IMR-90 (cell line): Measurements from ENCODE around the gene SPATA18. TPM values are rescaled to one million over a fixed set of nuclear protein-coding genes. Genes with fewer than 3 reads are reported as not detected.

ENCODE experiments used
- ATAC-seq: fragments of 200-7000 bp; cut with Tn5 transposase; 2 replicates; pipeline ENCODE4 v1.9.1; 2020; ENCODE audit warnings: low read depth, mild to moderate bottlenecking, moderate library complexity
- BruUV-seq: library from RNA; stranded (reverse); fragments of 400-500 nt; replicated peaks from 2 replicates; lab custom pipeline; 2021; lab: Mats Ljungman, UMichigan
- CTCF ChIA-PET: fragments of 300-600 bp; formaldehyde crosslinking; extraction: SDS; loops from one replicate; lab custom pipeline; 2021; ENCODE audit warnings: antibody characterized with exemption; lab: Yijun Ruan, JAX
- POLR2A ChIA-PET: fragments of 300-600 bp; sonication (Branson Sonifier 250); formaldehyde crosslinking; loops from one replicate; lab custom pipeline; 2022; ENCODE audit warnings: antibody characterized with exemption; ENCODE audit not compliant: unreplicated experiment; lab: Charles Lee
- DNase-seq: peaks from one replicate; pipeline ENCODE4 v3.0.0; 2013
- H2AFZ ChIP-seq: replicated peaks from 2 replicates; pipeline ENCODE3; 2013; ENCODE audit warnings: low read length, mild to moderate bottlenecking; ENCODE audit not compliant: poor library complexity
- H2AK5ac ChIP-seq: 2 replicates; pipeline ENCODE4 v1.6.1; 2013; ENCODE audit warnings: low read depth, low read length, inconsistent platforms
- H2AK9ac ChIP-seq: replicated peaks from 2 replicates; pipeline ENCODE3; 2013; ENCODE audit warnings: mild to moderate bottlenecking, low read depth, low read length, moderate library complexity; ENCODE audit not compliant: poor library complexity
- H2BK120ac ChIP-seq: 2 replicates; pipeline ENCODE4 v1.6.1; 2013; ENCODE audit warnings: low read depth, low read length, inconsistent platforms
- H2BK15ac ChIP-seq: 3 replicates; pipeline ENCODE4 v1.6.1; 2013; ENCODE audit warnings: low read depth, low read length, inconsistent platforms
- H2BK20ac ChIP-seq: 2 replicates; pipeline ENCODE4 v1.6.1; 2013; ENCODE audit warnings: low read depth, mild to moderate bottlenecking, inconsistent platforms, low read length, moderate library complexity
- H2BK5ac ChIP-seq: 2 replicates; pipeline ENCODE4 v1.6.1; 2013; ENCODE audit warnings: mild to moderate bottlenecking, low read depth, low read length, inconsistent platforms; ENCODE audit not compliant: poor library complexity, severe bottlenecking
- H3K14ac ChIP-seq: replicated peaks from 2 replicates; pipeline ENCODE4 v1.6.1; 2013; ENCODE audit warnings: low read depth, low read length, inconsistent platforms
- H3K18ac ChIP-seq: 2 replicates; pipeline ENCODE4 v1.6.1; 2013; ENCODE audit warnings: low read depth, low read length, control low read depth
- H3K23ac ChIP-seq: 2 replicates; pipeline ENCODE4 v1.6.1; 2013; ENCODE audit warnings: low read depth, low read length, inconsistent platforms
- H3K27ac ChIP-seq: 2 replicates; pipeline ENCODE4 v1.5.1; 2013; ENCODE audit warnings: mild to moderate bottlenecking, control low read depth, low read length; ENCODE audit not compliant: insufficient read depth
- H3K27me3 ChIP-seq: 2 replicates; pipeline ENCODE4 v1.6.1; 2013; ENCODE audit warnings: low read length; ENCODE audit not compliant: control insufficient read depth, insufficient read depth
- H3K36me3 ChIP-seq: 2 replicates; pipeline ENCODE4 v1.6.1; 2013; ENCODE audit warnings: low read length, mixed read lengths; ENCODE audit not compliant: control insufficient read depth, insufficient read depth
- H3K4ac ChIP-seq: 2 replicates; pipeline ENCODE4 v1.6.1; 2013; ENCODE audit warnings: low read depth, low read length, inconsistent platforms
- H3K4me1 ChIP-seq: 2 replicates; pipeline ENCODE4 v1.6.1; 2013; ENCODE audit warnings: low read length, mixed read lengths; ENCODE audit not compliant: control insufficient read depth, insufficient read depth
- H3K4me2 ChIP-seq: 2 replicates; pipeline ENCODE4 v1.6.1; 2013; ENCODE audit warnings: low read depth, mild to moderate bottlenecking, control low read depth, low read length, moderate library complexity
- H3K4me3 ChIP-seq: 2 replicates; pipeline ENCODE4 v1.5.1; 2013; ENCODE audit warnings: low read depth, mild to moderate bottlenecking, control low read depth, low read length, moderate library complexity; ENCODE audit not compliant: insufficient read depth
- H3K56ac ChIP-seq: 2 replicates; pipeline ENCODE4 v1.6.1; 2013; ENCODE audit warnings: low read length, inconsistent platforms; ENCODE audit not compliant: insufficient read depth; ENCODE audit errors: extremely low read depth
- H3K79me1 ChIP-seq, 2 experiments: 2 replicates each; pipeline ENCODE4 v1.6.1; 2013; ENCODE audit warnings: low read length in 2 of 2, inconsistent platforms in 1 of 2, low read depth in 1 of 2
- H3K9ac ChIP-seq: 2 replicates; pipeline ENCODE4 v1.6.1; 2013; ENCODE audit warnings: low read depth, low read length, control low read depth
- H3K9me1 ChIP-seq: 2 replicates; pipeline ENCODE4 v1.6.1; 2013; ENCODE audit warnings: low read length, inconsistent platforms; ENCODE audit not compliant: insufficient read depth
- H3K9me3 ChIP-seq: 2 replicates; pipeline ENCODE4 v1.6.1; 2013; ENCODE audit warnings: low read length; ENCODE audit not compliant: control insufficient read depth, insufficient read depth
- H4K20me1 ChIP-seq: 2 replicates; pipeline ENCODE4 v1.6.1; 2013; ENCODE audit warnings: low read length, inconsistent platforms; ENCODE audit not compliant: insufficient read depth
- H4K5ac ChIP-seq: 2 replicates; pipeline ENCODE4 v1.6.1; 2013; ENCODE audit warnings: mild to moderate bottlenecking, low read depth, low read length, control low read depth
- H4K8ac ChIP-seq, 2 experiments: 2 replicates each; pipeline ENCODE4 v1.6.1; 2013; ENCODE audit warnings: low read depth in 2 of 2, low read length in 2 of 2, control low read depth in 1 of 2, inconsistent platforms in 1 of 2
- H4K91ac ChIP-seq: 2 replicates; pipeline ENCODE4 v1.6.1; 2013; ENCODE audit warnings: low read depth, low read length, inconsistent platforms; ENCODE audit not compliant: insufficient read depth
- CHD1 ChIP-seq: IDR thresholded peaks from 2 replicates; pipeline ENCODE4 v1.6.1; 2012; ENCODE audit warnings: low read depth, low read length, improper control_type of control experiment
- CTCF ChIP-seq: conservative IDR thresholded peaks from 2 replicates; pipeline ENCODE4 v1.5.1; 2012; ENCODE audit warnings: mild to moderate bottlenecking, low read depth, low read length, improper control_type of control experiment
- ELK1 ChIP-seq: fragments of 150-350 bp; IDR thresholded peaks from 2 replicates; pipeline ENCODE4 v1.6.1; 2016; ENCODE audit warnings: low read depth, mild to moderate bottlenecking, low read length, moderate library complexity, borderline replicate concordance
- FOS ChIP-seq: fragments of 150-350 bp; IDR thresholded peaks from 2 replicates; pipeline ENCODE4 v1.6.1; 2016; ENCODE audit warnings: low read depth, low read length
- MAZ ChIP-seq: IDR thresholded peaks from 2 replicates; pipeline ENCODE4 v1.6.1; 2012; ENCODE audit warnings: low read depth, mild to moderate bottlenecking, low read length, improper control_type of control experiment, moderate library complexity, borderline replicate concordance
- NFE2L2 ChIP-seq: fragments of 150-350 bp; IDR thresholded peaks from 2 replicates; pipeline ENCODE4 v1.6.1; 2016; ENCODE audit warnings: low read depth, mild to moderate bottlenecking, low read length
- POLR2A ChIP-seq: IDR thresholded peaks from 2 replicates; pipeline ENCODE4 v1.6.1; 2012; ENCODE audit warnings: mild to moderate bottlenecking, low read depth, low read length
- RCOR1 ChIP-seq: IDR thresholded peaks from 2 replicates; pipeline ENCODE4 v1.6.1; 2012; ENCODE audit warnings: mild to moderate bottlenecking, low read length, improper control_type of control experiment; ENCODE audit not compliant: insufficient replicate concordance
- WGBS, 2 experiments: methylation state at CpG; one replicate each; pipeline versions ENCODE4 v1.1.5 to v1.1.7; 2013; ENCODE audit warnings: missing lambda C conversion rate in 2 of 2; ENCODE audit not compliant: insufficient read length in 1 of 2; ENCODE audit errors: extremely low coverage in 2 of 2; 5-methylcytosine and 5-hydroxymethylcytosine counted together
- dilution Hi-C: fragments of 300-500 bp; cut with HindIII; formaldehyde crosslinking; loops from one replicate; pipeline ENCODE4 v1.14.3; 2018; ENCODE audit warnings: low sequenced_read_pairs; ENCODE audit not compliant: unreplicated experiment
- in situ Hi-C: fragments of 300-500 bp; cut with MboI; formaldehyde crosslinking; loops from 3 replicates; pipeline ENCODE4 v1.14.3; 2019; ENCODE audit warnings: low sequenced_read_pairs, inconsistent platforms, mixed read lengths
- intact Hi-C: fragments of 100-400 bp; cut with micrococcal nuclease; formaldehyde crosslinking; loops from 2 replicates; pipeline ENCODE4 v1.10.0; 2022
- polyA plus RNA-seq, 3 experiments: library from polyadenylated mRNA; depleted of rRNA; stranded (reverse); fragments of >200 nt; gene quantifications; 2 replicates each; pipeline ENCODE4 v1.2.3, GENCODE V29; 2012; ENCODE audit warnings: low replicate concordance in 1 of 3
- total RNA-seq: library from RNA; depleted of rRNA; stranded (reverse); fragments of >200 nt; gene quantifications from 2 replicates; pipeline ENCODE4 v1.2.3, GENCODE V29; 2012

SPATA18 gene
- total and polyA plus RNA-seq, 2 of the 4 experiments (the other 2 are of a cell fraction) = 3.0 to 4.7 TPM

- Histone ChIP-seq H3K23ac (no peak overlapping the region), H3K27ac (no peak overlapping the region), H2BK5ac (no peak overlapping the region), H4K8ac (no peak overlapping the region), H2BK120ac (no peak overlapping the region), H3K9me1 (no peaks in the 10 kb centered on the region), H4K20me1 (no peaks in the 10 kb centered on the region), H2BK20ac (no peak overlapping the region), H4K5ac (no peak overlapping the region), H2AFZ (no peak overlapping the region), H3K79me1 (no peaks in the 10 kb centered on the region), H2AK9ac (no peak overlapping the region), H3K4ac (no peak overlapping the region), H3K56ac (no peak overlapping the region), H3K36me3 (no peaks in the 10 kb centered on the region), H3K4me1 (no peaks in the 10 kb centered on the region), H4K91ac (no peak overlapping the region), H3K9me3 (no peaks in the 10 kb centered on the region), H3K18ac (no peak overlapping the region), H3K27me3 (no peaks in the 10 kb centered on the region), H3K14ac (no peak overlapping the region), H3K9ac (no peak overlapping the region), H3K4me3 (no peak overlapping the region), H2BK15ac (no peak overlapping the region), H2AK5ac (no peak overlapping the region), H3K4me2 (no peak overlapping the region)
- BruUV-seq = no TSS peak
- CTCF ChIA-PET = interaction anchor here (0.6 kb wide), 1 partner anchor 37 kb away, joined by 3 read pairs; no protein-coding TSS in a partner anchor
- POLR2A ChIA-PET = no interaction called here
- no peak for ATAC-seq
- dilution Hi-C loops (no loop called here), in situ Hi-C loops (no loop called here), intact Hi-C loops (no loop called here)
- WGBS, 2 experiments = no CpG with 5 or more reads among the region's 4 CpGs
- no peak for DNase-seq
- no peak for TF ChIP-seq NFE2L2
- no peak for TF ChIP-seq ELK1
- TF ChIP-seq CHD1 = no peak
- no peak for TF ChIP-seq RCOR1
- no peak for TF ChIP-seq CTCF
- no peak for TF ChIP-seq POLR2A
- no peak for TF ChIP-seq MAZ
- no peak for TF ChIP-seq FOS
Observed at GRCh38 chr4:52006887-52007286, 44.2 kb upstream of the SPATA18 start.
